ENCODE results near the gene CDH18. TPM values are rescaled to one million over a fixed set of nuclear protein-coding genes. Genes with fewer than 3 reads are reported as not detected.

The CDH18 gene
- total RNA-seq, 1 experiment from 2014 or later: 0.86 TPM

DNA sequence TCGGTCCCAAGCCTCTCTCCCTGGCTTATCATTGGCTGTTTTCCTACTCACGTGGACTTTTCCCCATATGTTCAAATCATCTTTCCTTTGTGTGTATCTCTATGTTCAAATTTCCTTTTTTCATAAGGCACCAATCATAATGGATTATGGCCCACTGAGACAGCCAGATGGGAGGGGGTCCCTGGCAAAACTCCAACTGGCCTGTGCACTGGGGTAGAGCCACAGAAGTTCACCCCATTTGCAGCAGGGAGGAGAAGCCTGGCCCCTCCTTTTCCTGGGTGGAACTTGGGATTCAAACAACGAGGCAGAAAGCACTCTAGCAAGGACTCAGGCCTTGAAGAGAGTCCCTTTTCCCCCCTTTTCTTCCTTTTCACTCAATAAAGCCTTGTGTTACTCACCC lies 362.4 kb downstream of the CDH18 start:
- ChIA-PET CTCF (no interaction called here), POLR2A (no interaction called here)
- Histone ChIP-seq H3K4me1 (no peaks in the 10 kb centered on the region), H3K9me3 (no peaks in the 10 kb centered on the region), H3K36me3 (ENCODE audit: control insufficient read depth, insufficient read depth, low read length) (no peaks in the 10 kb centered on the region), H3K4me3 (ENCODE audit: low read depth, low read length) (no peak overlapping the region), H3K27me3 (replicated peaks; ENCODE audit: control insufficient read depth, insufficient read depth, low read length) (no peaks in the 10 kb centered on the region)
- Mint-ChIP-seq H3K27ac (ENCODE audit: unreplicated experiment) (no peak overlapping the region), H3K4me3 (ENCODE audit: unreplicated experiment) (no peak overlapping the region), H3K9me3 (ENCODE audit: unreplicated experiment) (no peaks in the 10 kb centered on the region), H3K36me3 (ENCODE audit: insufficient read depth, unreplicated experiment) (no peaks in the 10 kb centered on the region), H3K27me3 (ENCODE audit: insufficient read depth, unreplicated experiment) (no peaks in the 10 kb centered on the region), H3K4me1 (ENCODE audit: low read depth, unreplicated experiment) (no peaks in the 10 kb centered on the region)
- TF ChIP-seq, protein P1, sequence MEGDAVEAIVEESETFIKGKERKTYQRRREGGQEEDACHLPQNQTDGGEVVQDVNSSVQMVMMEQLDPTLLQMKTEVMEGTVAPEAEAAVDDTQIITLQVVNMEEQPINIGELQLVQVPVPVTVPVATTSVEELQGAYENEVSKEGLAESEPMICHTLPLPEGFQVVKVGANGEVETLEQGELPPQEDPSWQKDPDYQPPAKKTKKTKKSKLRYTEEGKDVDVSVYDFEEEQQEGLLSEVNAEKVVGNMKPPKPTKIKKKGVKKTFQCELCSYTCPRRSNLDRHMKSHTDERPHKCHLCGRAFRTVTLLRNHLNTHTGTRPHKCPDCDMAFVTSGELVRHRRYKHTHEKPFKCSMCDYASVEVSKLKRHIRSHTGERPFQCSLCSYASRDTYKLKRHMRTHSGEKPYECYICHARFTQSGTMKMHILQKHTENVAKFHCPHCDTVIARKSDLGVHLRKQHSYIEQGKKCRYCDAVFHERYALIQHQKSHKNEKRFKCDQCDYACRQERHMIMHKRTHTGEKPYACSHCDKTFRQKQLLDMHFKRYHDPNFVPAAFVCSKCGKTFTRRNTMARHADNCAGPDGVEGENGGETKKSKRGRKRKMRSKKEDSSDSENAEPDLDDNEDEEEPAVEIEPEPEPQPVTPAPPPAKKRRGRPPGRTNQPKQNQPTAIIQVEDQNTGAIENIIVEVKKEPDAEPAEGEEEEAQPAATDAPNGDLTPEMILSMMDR (IDR thresholded peaks at IDR 0.05; ENCODE audit: insufficient read depth in 1 of 2, low read depth in 1 of 2, low read length in 1 of 2, severe bottlenecking in 1 of 2, unreplicated experiment in 1 of 2): no peak
- intact Hi-C loops (cut with micrococcal nuclease; ENCODE audit: unreplicated experiment): no loop called here
- DNase-seq: no peak
- no TSS peak for BruUV-seq (replicated peaks)

DNA sequence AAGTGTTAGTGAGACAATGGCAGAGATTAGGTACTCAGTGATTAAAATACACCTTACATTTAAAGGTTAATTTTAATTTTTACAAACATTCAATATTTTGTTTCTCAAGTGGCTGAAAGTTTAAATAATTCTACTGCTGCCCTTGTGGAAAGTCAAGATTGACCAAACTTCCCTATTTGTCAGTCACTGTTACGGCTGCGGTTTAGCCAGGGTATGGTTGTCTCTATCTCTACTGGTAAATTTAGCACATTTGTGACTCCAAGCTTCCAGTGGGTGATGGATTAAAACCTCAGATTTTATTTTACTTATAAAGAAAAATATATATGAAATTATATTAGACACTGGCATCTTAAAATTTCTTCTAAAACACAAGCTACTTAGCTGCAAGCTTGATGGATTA lies 368.4 kb downstream of the CDH18 start:
- intact Hi-C loops (cut with micrococcal nuclease; ENCODE audit: unreplicated experiment): no loop called here
- CTCF ChIA-PET: no interaction called here
- Mint-ChIP-seq H3K36me3 (ENCODE audit: insufficient read depth, unreplicated experiment) (no peaks in the 10 kb centered on the region), H3K4me1 (ENCODE audit: low read depth, unreplicated experiment) (no peaks in the 10 kb centered on the region), H3K9me3 (ENCODE audit: unreplicated experiment) (no peaks in the 10 kb centered on the region), H3K27me3 (ENCODE audit: insufficient read depth, unreplicated experiment) (no peaks in the 10 kb centered on the region), H3K27ac (ENCODE audit: unreplicated experiment) (no peak overlapping the region), H3K4me3 (ENCODE audit: unreplicated experiment) (no peak overlapping the region)
- H3K27me3 ChIP-seq (replicated peaks; ENCODE audit: control insufficient read depth, insufficient read depth, low read length): no peaks in the 10 kb centered on the region
- DNase-seq: no peak
- H3K36me3 ChIP-seq (ENCODE audit: control insufficient read depth, insufficient read depth, low read length): no peaks in the 10 kb centered on the region
- POLR2A ChIA-PET: no interaction called here
- BruUV-seq (replicated peaks): no TSS peak
- H3K4me3 ChIP-seq (ENCODE audit: low read depth, low read length): no peak overlapping the region
- no peaks in the 10 kb centered on the region for H3K9me3 ChIP-seq
- TF ChIP-seq, protein P1 (IDR thresholded peaks at IDR 0.05; ENCODE audit: insufficient read depth in 1 of 2, low read depth in 1 of 2, low read length in 1 of 2, severe bottlenecking in 1 of 2, unreplicated experiment in 1 of 2): no peak
- no peaks in the 10 kb centered on the region for H3K4me1 ChIP-seq

DNA sequence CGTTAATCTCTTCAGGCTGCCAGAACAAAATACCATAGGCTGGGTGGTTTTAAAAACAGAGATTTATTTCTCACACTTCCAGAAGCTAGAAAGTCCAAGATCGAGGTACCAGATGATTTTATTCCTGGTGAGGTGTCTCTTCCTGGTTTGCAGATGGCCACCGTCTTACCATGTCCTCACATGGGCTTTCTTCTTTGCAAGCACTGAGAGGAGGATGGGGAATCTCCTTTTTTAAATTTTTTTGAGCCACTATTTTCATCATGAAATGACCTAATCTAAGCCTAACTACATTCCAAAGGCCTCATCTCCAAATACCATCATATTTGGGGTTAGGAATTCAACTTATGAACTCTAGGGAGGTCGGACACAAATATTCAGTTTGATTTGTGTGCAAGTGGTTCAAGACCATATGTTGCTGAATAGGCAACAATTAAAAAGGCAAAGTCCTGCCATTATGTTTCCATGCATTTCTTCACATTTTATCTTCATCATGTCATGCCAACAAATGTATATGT lies 371.2 kb downstream of the CDH18 start:
- BruUV-seq (replicated peaks): no TSS peak
- Histone ChIP-seq H3K27me3 (replicated peaks; ENCODE audit: control insufficient read depth, insufficient read depth, low read length) (no peaks in the 10 kb centered on the region), H3K4me1 (no peaks in the 10 kb centered on the region), H3K36me3 (ENCODE audit: control insufficient read depth, insufficient read depth, low read length) (no peaks in the 10 kb centered on the region), H3K4me3 (ENCODE audit: low read depth, low read length) (no peak overlapping the region), H3K9me3 (no peaks in the 10 kb centered on the region)
- H3K9me3 Mint-ChIP-seq (ENCODE audit: unreplicated experiment): no peaks in the 10 kb centered on the region
- H3K27me3 Mint-ChIP-seq (ENCODE audit: insufficient read depth, unreplicated experiment): no peaks in the 10 kb centered on the region
- TF ChIP-seq, protein P1 (IDR thresholded peaks at IDR 0.05; ENCODE audit: insufficient read depth in 1 of 2, low read depth in 1 of 2, low read length in 1 of 2, severe bottlenecking in 1 of 2, unreplicated experiment in 1 of 2): no peak
- no peaks in the 10 kb centered on the region for H3K36me3 Mint-ChIP-seq (ENCODE audit: insufficient read depth, unreplicated experiment)
- DNase-seq: no peak
- ChIA-PET CTCF (no interaction called here), POLR2A (no interaction called here)
- intact Hi-C loops (cut with micrococcal nuclease; ENCODE audit: unreplicated experiment): no loop called here
- H3K4me3 Mint-ChIP-seq (ENCODE audit: unreplicated experiment): no peak overlapping the region
- H3K27ac Mint-ChIP-seq (ENCODE audit: unreplicated experiment): no peak overlapping the region
- H3K4me1 Mint-ChIP-seq (ENCODE audit: low read depth, unreplicated experiment): no peaks in the 10 kb centered on the region
